ENCODE results near the gene PAQR8. TPM values are rescaled to one million over a fixed set of nuclear protein-coding genes. Genes with fewer than 3 reads are reported as not detected.
A peak's percentile ranks its signal among the peaks of the same experiment; 100 is the strongest.

Gene PAQR8
- total RNA-seq, 1 experiment from 2014 or later = 3.6 TPM

GRCh38 chr6:52419809-52420667, 58.1 kb downstream of the PAQR8 start, which contains the start of gene EFHC1:
TSS of gene EFHC1 (plus strand) at chr6:52420342. CDS start at chr6:52420411, 69 bp downstream.
- in situ Hi-C loops (cut with HindIII; ENCODE audit: low pct_unique_long_range_greater_than_20kb, low sequenced_read_pairs) = no loop called here
- ATAC-seq (peak; percentile 93), DNase-seq (ENCODE audit: low read depth, low spot score) (peak; percentile 89)
- peak within 1 kb of the TSS; percentile 97 for H3K4me3 ChIP-seq (ENCODE audit: low read depth in 2 of 2, low read length in 2 of 2)
- H3K4me1 ChIP-seq (ENCODE audit: control insufficient read depth, insufficient read depth, low read length) = peaks cover 51% of the 10 kb centered on the region
- peak within 1 kb of the TSS; percentile 95 for H3K27ac ChIP-seq (ENCODE audit: low read length)
- no peaks in the 10 kb centered on the region for H3K27me3 ChIP-seq (ENCODE audit: control insufficient read depth, insufficient read depth, low read length)
- BruUV-seq (replicated peaks) = TSS peak; percentile 83
- H3K36me3 ChIP-seq (ENCODE audit: control insufficient read depth, insufficient read depth, low read length) = no peaks in the 10 kb centered on the region
- intact Hi-C loops (cut with micrococcal nuclease; ENCODE audit: unreplicated experiment) = loop anchor here (5.0 kb wide), 2 partner anchors 77 to 157 kb away; partner anchors contain the start of gene TRAM2
- TF ChIP-seq CTCF (IDR thresholded peaks at IDR 0.05) = no peak
- peak; percentile 98 for TF ChIP-seq POLR2AphosphoS5 (IDR thresholded peaks at IDR 0.05; ENCODE audit: low read depth, low read length)
- TF ChIP-seq TCF7L2 (IDR thresholded peaks at IDR 0.05; ENCODE audit: low read depth, low read length) = no peak
- no peak for TF ChIP-seq REST (IDR thresholded peaks at IDR 0.05; ENCODE audit: insufficient read depth in 1 of 2, low read depth in 2 of 2, low read length in 1 of 2)
- TF ChIP-seq SIN3A (IDR thresholded peaks at IDR 0.05; ENCODE audit: borderline replicate concordance, insufficient read depth, low read depth, low read length) = peak; percentile 89; the same call in 1 of the 2 replicates
- POLR2A ChIA-PET = interaction anchor here (0.6 to 0.9 kb wide), 6 partner anchors 25 to 1128 kb away, joined by 3 to 5 read pairs (median 3); no protein-coding TSS in a partner anchor
- no peaks in the 10 kb centered on the region for H3K9me3 ChIP-seq (ENCODE audit: control insufficient read depth, insufficient read depth, low read depth, low read length)
- CTCF ChIA-PET = interaction anchor here (0.7 to 1.1 kb wide), 2 partner anchors 110 to 170 kb away, joined by 3 to 4 read pairs; no protein-coding TSS in a partner anchor

- no peak for DNase-seq (ENCODE audit: low read depth, low spot score)
- in situ Hi-C loops (cut with HindIII; ENCODE audit: low pct_unique_long_range_greater_than_20kb, low sequenced_read_pairs) = no loop called here
- CTCF ChIA-PET = no interaction called here
Measured at GRCh38 chr6:52420668-52421358, 58.9 kb downstream of the PAQR8 start.

More at GRCh38 chr6:52420668-52421358, 58.9 kb downstream of the PAQR8 start:
- Histone ChIP-seq H3K9me3 (ENCODE audit: control insufficient read depth, insufficient read depth, low read depth, low read length) (no peaks in the 10 kb centered on the region), H3K4me3 (ENCODE audit: low read depth in 2 of 2, low read length in 2 of 2) (peak overlapping the region; percentile 97), H3K27ac (ENCODE audit: low read length) (peak overlapping the region; percentile 91), H3K36me3 (ENCODE audit: control insufficient read depth, insufficient read depth, low read length) (no peaks in the 10 kb centered on the region), H3K4me1 (ENCODE audit: control insufficient read depth, insufficient read depth, low read length) (peaks cover 46% of the 10 kb centered on the region), H3K27me3 (ENCODE audit: control insufficient read depth, insufficient read depth, low read length) (no peaks in the 10 kb centered on the region)
- POLR2A ChIA-PET = interaction anchor here (0.6 to 1.0 kb wide), 5 partner anchors 79 to 1128 kb away, joined by 3 to 5 read pairs (median 3); partner anchors contain the start of gene TRAM2
- TF ChIP-seq SIN3A (IDR thresholded peaks at IDR 0.05; ENCODE audit: borderline replicate concordance, insufficient read depth, low read depth, low read length) (0 out of 2 replicates have a peak, but pooled peaks have one; percentile 5), REST (IDR thresholded peaks at IDR 0.05; ENCODE audit: insufficient read depth in 1 of 2, low read depth in 2 of 2, low read length in 1 of 2) (no peak)
- BruUV-seq (replicated peaks) = TSS peak; percentile 93
- intact Hi-C loops (cut with micrococcal nuclease; ENCODE audit: unreplicated experiment) = no loop called here
- ATAC-seq = peak; percentile 66

Measured in Panc1 (cell line).